ENCODE data around the gene BTG1. TPM values are rescaled to one million over a fixed set of nuclear protein-coding genes. Genes with fewer than 3 reads are reported as not detected.

The BTG1 gene
- total and polyA plus RNA-seq, 2 of the 4 experiments (the other 2 are of a cell fraction), result 3.8 to 33.5 TPM

DNA sequence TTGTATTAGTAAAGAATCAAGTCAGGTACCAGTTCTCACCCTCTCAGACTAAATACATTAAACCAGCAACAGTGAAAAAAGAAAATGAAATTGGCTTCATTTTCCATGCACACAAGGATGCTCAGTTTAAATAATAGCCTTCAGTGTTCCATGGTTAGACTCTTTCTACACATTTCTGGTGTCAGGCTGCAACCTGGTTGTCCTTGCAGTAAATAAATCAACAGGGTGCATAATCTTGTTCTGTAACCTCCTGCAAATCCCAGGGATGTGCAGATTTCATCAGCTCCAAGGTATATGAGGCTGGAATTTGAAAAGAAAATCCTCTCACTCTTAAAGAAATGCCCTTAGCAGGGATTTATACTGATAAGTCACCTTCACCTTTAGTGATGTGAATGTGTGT lies 46.7 kb upstream of the BTG1 start:
- dilution Hi-C loops (cut with HindIII; ENCODE audit: low sequenced_read_pairs, unreplicated experiment) (no loop called here), intact Hi-C loops (cut with micrococcal nuclease) (no loop called here), in situ Hi-C loops (cut with MboI; ENCODE audit: low sequenced_read_pairs) (no loop called here)
- POLR2A ChIA-PET (ENCODE audit: unreplicated experiment), result no interaction called here
- Histone ChIP-seq H2AK9ac (replicated peaks; ENCODE audit: low read depth, low read length, poor library complexity) (no peak overlapping the region), H3K56ac (ENCODE audit: extremely low read depth, insufficient read depth, low read length) (no peak overlapping the region), H4K5ac (ENCODE audit: low read depth, low read length) (no peak overlapping the region), H2BK120ac (ENCODE audit: low read depth, low read length) (no peak overlapping the region), H2BK20ac (ENCODE audit: low read depth, low read length) (no peak overlapping the region), H3K4ac (ENCODE audit: low read depth, low read length) (no peak overlapping the region), H3K27me3 (ENCODE audit: control insufficient read depth, insufficient read depth, low read length) (no peaks in the 10 kb centered on the region), H3K36me3 (ENCODE audit: control insufficient read depth, insufficient read depth, low read length) (no peaks in the 10 kb centered on the region), H3K9me1 (ENCODE audit: insufficient read depth, low read length) (no peaks in the 10 kb centered on the region), H3K4me1 (ENCODE audit: control insufficient read depth, insufficient read depth, low read length) (no peaks in the 10 kb centered on the region), H3K18ac (ENCODE audit: low read depth, low read length) (no peak overlapping the region), H2BK5ac (ENCODE audit: low read depth, low read length, poor library complexity, severe bottlenecking) (no peak overlapping the region), H3K9me3 (ENCODE audit: control insufficient read depth, insufficient read depth, low read length) (0 out of 2 replicates have a peak, but pooled peaks cover 2% of the 10 kb centered on the region), H2AK5ac (ENCODE audit: low read depth, low read length) (no peak overlapping the region), H3K9ac (ENCODE audit: low read depth, low read length) (no peak overlapping the region), H4K20me1 (ENCODE audit: insufficient read depth, low read length) (no peaks in the 10 kb centered on the region), H2BK15ac (ENCODE audit: low read depth, low read length) (no peak overlapping the region), H3K79me1 (ENCODE audit: low read depth in 1 of 2, low read length in 2 of 2) (no peaks in the 10 kb centered on the region), H4K91ac (ENCODE audit: insufficient read depth, low read depth, low read length) (no peak overlapping the region), H3K23ac (ENCODE audit: low read depth, low read length) (no peak overlapping the region), H3K27ac (ENCODE audit: insufficient read depth, low read length) (no peak overlapping the region), H4K8ac (ENCODE audit: low read depth in 2 of 2, low read length in 2 of 2) (no peak overlapping the region), H3K4me3 (ENCODE audit: insufficient read depth, low read depth, low read length) (no peak overlapping the region), H3K4me2 (ENCODE audit: low read depth, low read length) (no peak overlapping the region), H3K14ac (replicated peaks; ENCODE audit: low read depth, low read length) (no peak overlapping the region), H2AFZ (replicated peaks; ENCODE audit: low read length, poor library complexity) (no peak overlapping the region)
- no peak for TF ChIP-seq MXI1 (IDR thresholded peaks at IDR 0.05; ENCODE audit: borderline replicate concordance, low read depth, low read length)
- TF ChIP-seq RCOR1 (IDR thresholded peaks at IDR 0.05; ENCODE audit: insufficient replicate concordance, low read length), result no peak
- no peak for TF ChIP-seq MAFK (IDR thresholded peaks at IDR 0.05; ENCODE audit: low read depth, low read length)
- TF ChIP-seq BHLHE40 (IDR thresholded peaks at IDR 0.05; ENCODE audit: low read depth, low read length), result no peak
- no peak for TF ChIP-seq RFX5 (IDR thresholded peaks at IDR 0.05; ENCODE audit: low read depth, low read length)
- TF ChIP-seq CEBPB (IDR thresholded peaks at IDR 0.05; ENCODE audit: low read depth, low read length), result no peak
- TF ChIP-seq CHD1 (IDR thresholded peaks at IDR 0.05; ENCODE audit: low read depth, low read length), result no peak
- TF ChIP-seq MAZ (IDR thresholded peaks at IDR 0.05; ENCODE audit: borderline replicate concordance, low read depth, low read length), result no peak
- TF ChIP-seq, protein P1, sequence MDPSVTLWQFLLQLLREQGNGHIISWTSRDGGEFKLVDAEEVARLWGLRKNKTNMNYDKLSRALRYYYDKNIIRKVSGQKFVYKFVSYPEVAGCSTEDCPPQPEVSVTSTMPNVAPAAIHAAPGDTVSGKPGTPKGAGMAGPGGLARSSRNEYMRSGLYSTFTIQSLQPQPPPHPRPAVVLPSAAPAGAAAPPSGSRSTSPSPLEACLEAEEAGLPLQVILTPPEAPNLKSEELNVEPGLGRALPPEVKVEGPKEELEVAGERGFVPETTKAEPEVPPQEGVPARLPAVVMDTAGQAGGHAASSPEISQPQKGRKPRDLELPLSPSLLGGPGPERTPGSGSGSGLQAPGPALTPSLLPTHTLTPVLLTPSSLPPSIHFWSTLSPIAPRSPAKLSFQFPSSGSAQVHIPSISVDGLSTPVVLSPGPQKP (IDR thresholded peaks at IDR 0.05; ENCODE audit: borderline replicate concordance, low read depth, low read length), result no peak
- no peak for TF ChIP-seq FOS (IDR thresholded peaks at IDR 0.05; ENCODE audit: low read depth, low read length)
- CTCF ChIA-PET, result no interaction called here
- no TSS peak for BruUV-seq (replicated peaks)
- ATAC-seq (ENCODE audit: low read depth) (no peak), DNase-seq (no peak)
